NCI-H524 treated with DMSO at 0.1 percent for 48 hours (cell line): ENCODE data around the gene UBA1.

Experiments used
- DNase-seq: peaks from one replicate; lab custom pipeline; 2025; lab: John Stamatoyannopoulos, UW

UBA1 gene

GRCh38 chrX:47193475-47194193, at the start of gene UBA1:
Gene UBA1 (plus strand): TSS chrX:47193829. CDS start chrX:47198803, 4,974 bp downstream.
- DNase-seq: peak; percentile 75

GRCh38 chrX:47143894-47144625, 49.6 kb upstream of the UBA1 start:
- no peak for DNase-seq

- peak; percentile 88 for DNase-seq
Measured at GRCh38 chrX:47144626-47145394, 48.8 kb upstream of the UBA1 start, which contains the start of the genes NDUFB11 and RBM10. Gene NDUFB11 (minus strand): TSS chrX:47144702. CDS start chrX:47144679, 23 bp downstream. Gene RBM10 (plus strand): TSS chrX:47145221. CDS start chrX:47147482, 2,261 bp downstream.

GRCh38 chrX:47145395-47146120, 48.1 kb upstream of the UBA1 start:
- no peak for DNase-seq

GRCh38 chrX:47146121-47146935, 47.3 kb upstream of the UBA1 start:
- DNase-seq: peak; percentile 67

- DNase-seq: no peak
Measured at GRCh38 chrX:47146936-47147859, 46.4 kb upstream of the UBA1 start.

- DNase-seq: no peak
Measured at GRCh38 chrX:47148946-47149345, 44.7 kb upstream of the UBA1 start.

- DNase-seq: no peak
Measured at GRCh38 chrX:47151435-47151834, 42.2 kb upstream of the UBA1 start.

GRCh38 chrX:47156611-47157520, 36.8 kb upstream of the UBA1 start:
- DNase-seq: no peak

- DNase-seq: no peak
Measured at GRCh38 chrX:47158131-47158530, 35.5 kb upstream of the UBA1 start.

GRCh38 chrX:47158781-47159180, 34.8 kb upstream of the UBA1 start:
- no peak for DNase-seq

- DNase-seq: no peak
Measured at GRCh38 chrX:47160781-47161180, 32.8 kb upstream of the UBA1 start.

GRCh38 chrX:47162927-47163583, 30.6 kb upstream of the UBA1 start:
- no peak for DNase-seq

GRCh38 chrX:47164420-47164819, 29.2 kb upstream of the UBA1 start:
- no peak for DNase-seq

- no peak for DNase-seq
Measured at GRCh38 chrX:47166126-47166525, 27.5 kb upstream of the UBA1 start.

GRCh38 chrX:47168495-47169073, 25.0 kb upstream of the UBA1 start:
- no peak for DNase-seq

GRCh38 chrX:47169273-47169672, 24.4 kb upstream of the UBA1 start:
- no peak for DNase-seq
